H1 (cell line): ENCODE data around the gene THBS1. TPM values are rescaled to one million over a fixed set of nuclear protein-coding genes. Genes with fewer than 3 reads are reported as not detected.

ENCODE experiments used
- CTCF ChIA-PET: fragments of 300-600 bp; sonication (Branson Sonifier 250); formaldehyde crosslinking; loops from one replicate; lab custom pipeline; 2021; ENCODE audit not compliant: partially characterized antibody; lab: Charles Lee
- POLR2A ChIA-PET: fragments of 300-600 bp; sonication (Branson Sonifier 250); formaldehyde crosslinking; loops from one replicate; lab custom pipeline; 2021; ENCODE audit warnings: inconsistent platforms; ENCODE audit not compliant: partially characterized antibody; lab: Charles Lee
- DNase-seq, 2 experiments: peaks; one replicate each; pipeline versions ENCODE4 v3.0.0 to v3.0.0-alpha.2; 2010 to 2022; ENCODE audit warnings: low spot score in 2 of 2, low read depth in 1 of 2, mixed read lengths in 1 of 2
- FAIRE-seq: peaks from 2 replicates; lab custom pipeline; 2011; peaks lifted over from hg19 to GRCh38; lab: Jason Lieb, UNC
- H2AFZ ChIP-seq: 2 replicates; pipeline ENCODE4 v1.8.1; 2012; ENCODE audit warnings: low read length, inconsistent platforms
- H2AK5ac ChIP-seq: 2 replicates; pipeline ENCODE4 v1.6.1; 2013; ENCODE audit warnings: low read depth, low read length
- H2BK120ac ChIP-seq: replicated peaks from 2 replicates; pipeline ENCODE3; 2013; ENCODE audit warnings: low read depth, low read length, inconsistent platforms
- H2BK12ac ChIP-seq: 2 replicates; pipeline ENCODE4 v1.6.1; 2013; ENCODE audit warnings: low read depth, low read length
- H2BK15ac ChIP-seq: 2 replicates; pipeline ENCODE4 v1.6.1; 2013; ENCODE audit warnings: low read length
- H2BK20ac ChIP-seq: 2 replicates; pipeline ENCODE4 v1.6.1; 2013; ENCODE audit warnings: low read length
- H2BK5ac ChIP-seq: 2 replicates; pipeline ENCODE4 v1.6.1; 2013; ENCODE audit warnings: low read depth, low read length
- H3K14ac ChIP-seq: 2 replicates; pipeline ENCODE4 v1.6.1; 2013; ENCODE audit warnings: inconsistent platforms; ENCODE audit not compliant: insufficient read length
- H3K18ac ChIP-seq: 2 replicates; pipeline ENCODE4 v1.6.1; 2013; ENCODE audit warnings: low read length; ENCODE audit errors: extremely low read depth
- H3K23ac ChIP-seq: 2 replicates; pipeline ENCODE4 v1.6.1; 2013; ENCODE audit warnings: inconsistent platforms; ENCODE audit not compliant: insufficient read length
- H3K23me2 ChIP-seq: 2 replicates; pipeline ENCODE4 v1.6.1; 2013; ENCODE audit warnings: low read depth, low read length
- H3K27ac ChIP-seq: 2 replicates; pipeline ENCODE4 v1.6.1; 2011; ENCODE audit warnings: low read depth, low read length, inconsistent platforms
- H3K27me3 ChIP-seq, 4 experiments: replicated peaks in 1 of 4; 1 replicate in 1 of 4; 2 replicates in 3 of 4; pipeline versions ENCODE4 v1.6.1 to v1.8.1; 2011 to 2013; ENCODE audit warnings: low read length in 3 of 4, mild to moderate bottlenecking in 3 of 4, inconsistent platforms in 2 of 4, mixed read lengths in 2 of 4, moderate library complexity in 1 of 4; ENCODE audit not compliant: control insufficient read depth in 3 of 4, insufficient read depth in 3 of 4; ENCODE audit errors: extremely low read depth in 1 of 4
- H3K36me3 ChIP-seq, 4 experiments: 2 replicates each; pipeline versions ENCODE4 v1.6.1 to v1.8.1; 2011 to 2013; ENCODE audit warnings: mild to moderate bottlenecking in 4 of 4, low read length in 3 of 4, moderate library complexity in 2 of 4, control low read depth in 1 of 4, inconsistent platforms in 1 of 4; ENCODE audit not compliant: insufficient read depth in 4 of 4, control insufficient read depth in 2 of 4
- H3K4ac ChIP-seq: replicated peaks from 2 replicates; pipeline ENCODE3; 2013; ENCODE audit warnings: low read length, low read depth, mixed read lengths, inconsistent platforms; ENCODE audit not compliant: insufficient read length
- H3K4me1 ChIP-seq, 4 experiments: replicated peaks in 1 of 4; 1 replicate in 1 of 4; 2 replicates in 3 of 4; pipeline versions ENCODE4 v1.6.1 to v1.8.1; 2011 to 2013; ENCODE audit warnings: low read length in 3 of 4, inconsistent platforms in 2 of 4, mixed read lengths in 1 of 4; ENCODE audit not compliant: insufficient read depth in 4 of 4, control insufficient read depth in 3 of 4
- H3K4me2 ChIP-seq, 2 experiments: 2 replicates each; pipeline versions ENCODE4 v1.6.1 to v1.8.1; 2011 to 2013; ENCODE audit warnings: low read depth in 2 of 2, low read length in 2 of 2, control low read depth in 1 of 2, inconsistent platforms in 1 of 2, mild to moderate bottlenecking in 1 of 2; ENCODE audit not compliant: insufficient read depth in 1 of 2
- H3K4me3 ChIP-seq, 4 experiments: fragments of 200-600, 300-600 bp in 1 of 4; sonication (generic), shearing (Covaris generic), sonication (Bioruptor Twin) in 1 of 4; 2 replicates each; pipeline versions ENCODE4 v1.5.1 to v1.8.1; 2011 to 2016; ENCODE audit warnings: low read length in 4 of 4, low read depth in 3 of 4, control low read depth in 2 of 4, inconsistent platforms in 2 of 4, mild to moderate bottlenecking in 2 of 4, mixed read lengths in 1 of 4, moderate library complexity in 1 of 4; ENCODE audit not compliant: insufficient read depth in 2 of 4; ENCODE audit errors: extremely low read depth in 1 of 4
- H3K56ac ChIP-seq: replicated peaks from 2 replicates; pipeline ENCODE3; 2013; ENCODE audit warnings: low read depth, mild to moderate bottlenecking, mixed read lengths, low read length, inconsistent platforms; ENCODE audit not compliant: insufficient read length
- H3K79me1 ChIP-seq: 2 replicates; pipeline ENCODE4 v1.6.1; 2013; ENCODE audit warnings: low read depth, low read length, control low read depth
- H3K79me2 ChIP-seq, 2 experiments: 2 replicates each; pipeline versions ENCODE4 v1.6.1 to v1.8.1; 2012 to 2013; ENCODE audit warnings: low read length in 2 of 2, mild to moderate bottlenecking in 2 of 2, inconsistent platforms in 1 of 2; ENCODE audit not compliant: insufficient read depth in 2 of 2, control insufficient read depth in 1 of 2
- H3K9ac ChIP-seq, 4 experiments: replicated peaks in 1 of 4; 1 replicate in 1 of 4; 2 replicates in 3 of 4; pipeline versions ENCODE4 v1.6.1 to v1.8.1; 2011 to 2013; ENCODE audit warnings: low read depth in 3 of 4, low read length in 3 of 4, control low read depth in 2 of 4, mild to moderate bottlenecking in 2 of 4, moderate library complexity in 2 of 4, inconsistent platforms in 1 of 4; ENCODE audit errors: extremely low read depth in 1 of 4
- H3K9me3 ChIP-seq, 2 experiments: 2 replicates each; pipeline versions ENCODE4 v1.6.1 to v1.8.1; 2012 to 2013; ENCODE audit warnings: mild to moderate bottlenecking in 2 of 2, moderate library complexity in 2 of 2, control low read depth in 1 of 2, inconsistent platforms in 1 of 2, low read depth in 1 of 2, low read length in 1 of 2, mixed read lengths in 1 of 2; ENCODE audit not compliant: insufficient read depth in 2 of 2
- H4K20me1 ChIP-seq, 2 experiments: replicated peaks in 1 of 2; 2 replicates each; pipeline versions ENCODE3 to v1.8.1; 2011 to 2013; ENCODE audit warnings: inconsistent platforms in 2 of 2, low read length in 2 of 2, mild to moderate bottlenecking in 1 of 2; ENCODE audit not compliant: insufficient read depth in 2 of 2, control insufficient read depth in 1 of 2
- H4K5ac ChIP-seq: 2 replicates; pipeline ENCODE4 v1.6.1; 2013; ENCODE audit warnings: low read length, low read depth, mixed read lengths, inconsistent platforms; ENCODE audit not compliant: insufficient read length
- H4K8ac ChIP-seq: 2 replicates; pipeline ENCODE4 v1.8.0; 2013; ENCODE audit warnings: mild to moderate bottlenecking, moderate library complexity, low read length, inconsistent platforms; ENCODE audit not compliant: insufficient read depth; ENCODE audit errors: extremely low read depth
- H4K91ac ChIP-seq: replicated peaks from 2 replicates; pipeline ENCODE3; 2013; ENCODE audit warnings: low read length, mixed read lengths, inconsistent platforms; ENCODE audit not compliant: insufficient read length
- ASH2L ChIP-seq: fragments of 200-600, 300-600 bp; sonication (generic); IDR thresholded peaks from one replicate; pipeline ENCODE4 v1.7.1; 2017; ENCODE audit warnings: low read length
- BACH1 ChIP-seq: IDR thresholded peaks from 2 replicates; pipeline ENCODE4 v1.6.1; 2012; ENCODE audit warnings: low read length, improper control_type of control experiment
- CTCF ChIP-seq, 3 experiments: IDR thresholded peaks; 1 replicate in 2 of 3; 2 replicates in 1 of 3; pipeline versions ENCODE4 v1.5.1 to v1.6.1; 2011; ENCODE audit warnings: low read length in 3 of 3, mild to moderate bottlenecking in 3 of 3, inconsistent platforms in 2 of 3, low read depth in 1 of 3, moderate library complexity in 1 of 3; ENCODE audit not compliant: insufficient read depth in 1 of 3; ENCODE audit errors: control extremely low read depth in 1 of 3
- GABPA ChIP-seq: IDR thresholded peaks from 2 replicates; pipeline ENCODE4 v1.6.1; 2011; ENCODE audit warnings: mild to moderate bottlenecking, low read length, moderate library complexity, borderline replicate concordance; ENCODE audit not compliant: insufficient read depth
- HDAC2 ChIP-seq, 2 experiments: fragments of 300-600 bp in 1 of 2; sonication (generic) in 1 of 2; IDR thresholded peaks; 2 replicates each; pipeline ENCODE4 v1.6.1; 2011 to 2012; ENCODE audit warnings: low read depth in 2 of 2, low read length in 2 of 2, mild to moderate bottlenecking in 2 of 2, moderate library complexity in 2 of 2, borderline replicate concordance in 1 of 2, inconsistent platforms in 1 of 2
- JUND ChIP-seq: IDR thresholded peaks from 2 replicates; pipeline ENCODE4 v1.6.1; 2011; ENCODE audit warnings: mild to moderate bottlenecking, improper control_type of control experiment, low read length
- KDM5A ChIP-seq: fragments of 200-600 bp; IDR thresholded peaks from 2 replicates; pipeline ENCODE4 v1.7.1; 2012; ENCODE audit warnings: mild to moderate bottlenecking, low read length, inconsistent platforms, mixed read lengths
- RAD21 ChIP-seq, 2 experiments: IDR thresholded peaks in 1 of 2; conservative IDR thresholded peaks in 1 of 2; 2 replicates each; pipeline ENCODE4 v1.6.1; 2011; ENCODE audit warnings: low read depth in 2 of 2, low read length in 2 of 2, improper control_type of control experiment in 1 of 2, inconsistent platforms in 1 of 2, mild to moderate bottlenecking in 1 of 2, moderate library complexity in 1 of 2
- SIRT6 ChIP-seq: IDR thresholded peaks from one replicate; pipeline ENCODE4 v1.7.1; 2012; ENCODE audit warnings: low read length, inconsistent platforms
- SP2 ChIP-seq: IDR thresholded peaks from 2 replicates; pipeline ENCODE4 v1.6.1; 2012; ENCODE audit warnings: mild to moderate bottlenecking, low read length, inconsistent platforms
- TCF12 ChIP-seq: IDR thresholded peaks from 2 replicates; pipeline ENCODE4 v1.6.1; 2011; ENCODE audit warnings: low read depth, mild to moderate bottlenecking, low read length
- TEAD4 ChIP-seq: IDR thresholded peaks from 2 replicates; pipeline ENCODE4 v1.6.1; 2012; ENCODE audit warnings: low read depth, low read length, inconsistent platforms, mixed read lengths
- WGBS, 2 experiments: shearing (Covaris generic) in 1 of 2; methylation state at CpG; one replicate each; pipeline versions ENCODE4 v1.1.6 to v1.1.7; 2013 to 2015; ENCODE audit warnings: low lambda C conversion rate in 2 of 2, mixed read lengths in 2 of 2, inconsistent platforms in 1 of 2, low coverage in 1 of 2, missing lambda C conversion rate in 1 of 2; ENCODE audit not compliant: insufficient replicate concordance in 2 of 2, insufficient coverage in 1 of 2, insufficient read length in 1 of 2; ENCODE audit errors: extremely low coverage in 1 of 2, missing lambda C conversion rate in 1 of 2; 5-methylcytosine and 5-hydroxymethylcytosine counted together
- polyA plus RNA-seq, 7 experiments: library from polyadenylated mRNA; depleted of rRNA in 3 of 7; stranded (reverse) in 5 of 7; unstranded in 2 of 7; fragments of >200 nt in 5 of 7; fragments of 200-250 nt in 2 of 7; gene quantifications; 1 replicate in 5 of 7; 2 replicates in 1 of 7; 4 replicates in 1 of 7; pipeline versions ENCODE4 v1.2.1 to v1.2.3, GENCODE V29; 2011 to 2013; ENCODE audit warnings: missing spikeins in 2 of 7, mixed read lengths in 2 of 7
- total RNA-seq: library from RNA; stranded (reverse); fragmentation: NEBNext Ultra II Directional; extraction: Animal tissue kit (Norgen Biotek cat#: 25700); gene quantifications from 2 replicates; pipeline ENCODE4 v1.2.1, GENCODE V29; 2021

Gene THBS1
- total and polyA plus RNA-seq, 2 of the 8 experiments (the other 6 are each of a cell fraction or from before 2014, with no cell fraction given) = 10.3 to 63.3 TPM

DNA sequence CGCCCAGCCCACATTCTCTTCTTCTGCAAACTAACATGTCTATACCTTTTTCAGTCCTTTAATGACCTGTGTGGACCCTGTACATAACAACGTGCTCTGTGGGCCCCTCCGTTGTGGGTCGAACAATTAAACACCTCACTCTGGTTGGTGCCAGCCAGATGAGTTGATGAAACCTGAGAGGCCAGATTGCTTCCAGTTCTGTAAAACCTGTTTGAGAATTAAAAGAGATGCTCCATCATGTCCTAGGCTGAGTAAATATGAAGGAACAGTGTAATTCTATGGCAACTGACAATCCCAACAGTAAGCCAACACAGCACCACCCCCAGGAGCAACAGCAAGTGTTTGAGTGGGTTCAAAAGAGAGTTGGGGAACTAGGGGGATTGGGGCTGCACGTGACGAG lies 5.7 kb upstream of the THBS1 start:
- no peak overlapping the region for H2BK120ac ChIP-seq
- DNase-seq = no peak
- H3K27me3 ChIP-seq = peaks cover 0 to 5% (median 0%) of the 10 kb centered on the region in 4 experiments; a peak in 2 of 7 replicates
- no peak overlapping the region for H4K91ac ChIP-seq
- no peak overlapping the region for H4K8ac ChIP-seq
- no peak overlapping the region for H3K27ac ChIP-seq
- no peak overlapping the region for H3K9ac ChIP-seq
- FAIRE-seq = no peak
- H4K20me1 ChIP-seq = no peaks in the 10 kb centered on the region
- no peaks in the 10 kb centered on the region for H3K79me2 ChIP-seq
- no peak overlapping the region for H2BK5ac ChIP-seq
- CTCF ChIA-PET = no interaction called here
- H3K4ac ChIP-seq = no peak overlapping the region
- H2AFZ ChIP-seq = no peak overlapping the region
- no peak overlapping the region for H3K14ac ChIP-seq
- H2AK5ac ChIP-seq = no peak overlapping the region
- no peak overlapping the region for H3K18ac ChIP-seq
- 91% methylated on average over 6 of the region's 6 CpGs; no CpG with 5 or more reads in 1 of the 2 experiments for WGBS, 2 experiments
- POLR2A ChIA-PET = no interaction called here
- H3K4me3 ChIP-seq = no peak overlapping the region
- H3K9me3 ChIP-seq = no peaks in the 10 kb centered on the region
- no peaks in the 10 kb centered on the region for H3K79me1 ChIP-seq
- H3K36me3 ChIP-seq = no peaks in the 10 kb centered on the region
- no peak overlapping the region for H4K5ac ChIP-seq
- no peak overlapping the region for H2BK15ac ChIP-seq
- H3K23ac ChIP-seq = no peak overlapping the region
- no peak overlapping the region for H2BK20ac ChIP-seq
- no peak for TF ChIP-seq KDM5A
- no peak for TF ChIP-seq HDAC2 (IDR thresholded peaks at IDR 0.05; ENCODE audit: borderline replicate concordance in 1 of 2, low read depth in 2 of 2, low read length in 2 of 2)
- TF ChIP-seq SP2 = no peak
- TF ChIP-seq CTCF (IDR thresholded peaks at IDR 0.05; ENCODE audit: control extremely low read depth in 1 of 3, insufficient read depth in 1 of 3, low read depth in 1 of 3, low read length in 3 of 3) = no peak
- no peak for TF ChIP-seq JUND
- TF ChIP-seq SIRT6 = no peak
- TF ChIP-seq TEAD4 = no peak
- TF ChIP-seq TCF12 = no peak
- no peak for TF ChIP-seq RAD21 (IDR thresholded peaks at IDR 0.05 in 1 of 2, conservative IDR thresholded peaks at IDR 0.05 in 1 of 2; ENCODE audit: low read depth in 2 of 2, low read length in 2 of 2)
- TF ChIP-seq GABPA = no peak
- no peak for TF ChIP-seq ASH2L
- no peak for TF ChIP-seq BACH1
- TF ChIP-seq, all 59 proteins: peak for 0
- H3K23me2 ChIP-seq = peaks cover 3% of the 10 kb centered on the region
- H3K4me1 ChIP-seq = peaks cover 0 to 10% (median 5%) of the 10 kb centered on the region in 4 experiments; a peak in 5 of 7 replicates
- H2BK12ac ChIP-seq = no peak overlapping the region
- H3K4me2 ChIP-seq = no peak overlapping the region
- no peak overlapping the region for H3K56ac ChIP-seq
